Bone marrow (tissue), 2 donors: ENCODE measurements around the gene WASHC3.
"Not testable (repeated sequence)": the region's sequence is repeated elsewhere in the genome, so short reads cannot be mapped to it uniquely, and the experiment has no call there.

Experiments used
- DNase-seq, 2 donors: peaks; one replicate each; lab custom pipeline; 2025; lab: John Stamatoyannopoulos, UW

WASHC3 gene, protein sequence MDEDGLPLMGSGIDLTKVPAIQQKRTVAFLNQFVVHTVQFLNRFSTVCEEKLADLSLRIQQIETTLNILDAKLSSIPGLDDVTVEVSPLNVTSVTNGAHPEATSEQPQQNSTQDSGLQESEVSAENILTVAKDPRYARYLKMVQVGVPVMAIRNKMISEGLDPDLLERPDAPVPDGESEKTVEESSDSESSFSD

DNA sequence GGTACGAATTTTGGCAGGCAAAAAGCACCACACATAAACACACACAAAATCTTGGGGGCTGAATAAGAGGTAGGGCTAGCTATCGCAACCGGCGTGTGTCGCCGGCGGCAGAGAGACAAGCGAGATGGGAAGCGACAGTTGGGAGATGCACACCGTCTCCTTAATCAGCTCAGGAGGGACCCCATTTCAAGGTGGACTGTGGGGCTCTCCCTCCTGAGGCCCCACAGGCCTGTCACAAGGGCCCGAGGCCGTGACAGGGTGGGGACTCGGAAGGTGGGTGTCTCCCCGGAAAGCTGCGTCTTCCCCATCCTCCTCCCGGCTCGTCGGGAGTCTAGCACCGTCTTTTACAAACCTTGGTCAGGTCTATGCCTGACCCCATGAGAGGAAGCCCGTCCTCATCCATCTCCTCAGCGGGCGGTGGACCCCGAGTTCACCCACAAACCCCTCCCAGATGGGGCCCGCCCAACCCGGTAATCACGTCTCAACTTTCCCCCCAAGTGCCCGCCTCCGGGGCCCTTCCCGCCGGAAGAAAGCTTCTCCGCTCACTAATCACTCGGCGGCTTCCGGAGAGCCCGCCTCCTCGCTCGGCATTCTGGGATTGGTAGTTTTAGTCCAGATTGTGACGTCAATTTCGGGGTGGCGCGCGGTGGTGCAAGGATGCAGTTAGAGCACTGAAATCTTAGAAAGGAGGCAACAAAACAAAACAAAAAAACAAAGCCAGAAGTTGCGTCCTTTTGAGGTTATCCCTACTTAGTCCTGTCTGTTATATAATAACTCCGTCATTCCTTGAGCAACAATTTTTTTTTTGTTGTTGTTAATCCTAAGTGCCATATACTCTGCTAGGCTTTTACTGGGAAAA is at the start of gene WASHC3:
Gene WASHC3, minus strand, starts transcription at position 432 of the 859 bp plus-strand sequence. Its CDS starts 29 bp downstream, at position 403.
- peak; percentile 81 to 92 for DNase-seq

DNA sequence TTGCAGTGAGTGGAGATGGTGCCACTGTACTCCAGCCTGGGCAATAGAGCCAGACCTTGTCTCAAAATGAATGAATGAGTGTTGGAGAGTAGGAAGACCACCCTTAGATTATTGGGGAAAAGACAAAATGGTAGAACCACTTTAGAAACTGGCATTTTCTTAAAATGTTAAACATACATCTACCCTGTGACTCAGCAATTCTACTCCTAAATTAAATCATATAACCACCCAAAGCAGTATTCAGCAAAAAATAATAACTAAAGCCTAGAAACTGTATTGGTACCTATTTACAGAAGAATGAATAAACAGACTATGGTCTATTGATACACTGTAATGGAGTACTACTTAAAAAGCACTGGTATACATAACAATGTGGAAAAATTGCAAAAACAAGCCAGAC is 49.0 kb upstream of the WASHC3 start:
- DNase-seq = no peak

DNA sequence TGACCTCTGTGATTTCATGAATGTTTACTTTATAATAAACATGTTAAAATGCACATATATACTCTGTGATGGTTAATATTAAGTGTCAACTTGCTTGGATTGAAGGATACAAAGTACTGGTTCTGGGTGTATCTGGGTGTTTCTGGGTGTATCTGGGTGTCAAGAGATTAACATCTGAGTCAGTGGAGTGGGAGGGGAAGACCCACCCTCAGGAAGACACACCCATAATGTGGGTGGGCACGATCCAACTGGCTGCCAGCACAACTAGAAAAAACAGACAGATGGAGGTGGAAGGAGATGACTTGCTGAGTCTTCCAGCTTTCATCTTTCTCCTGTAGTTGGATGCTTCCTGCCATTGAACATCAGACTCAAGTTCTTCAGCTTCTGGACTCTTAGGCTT is 46.2 kb upstream of the WASHC3 start:
- no peak for DNase-seq

DNA sequence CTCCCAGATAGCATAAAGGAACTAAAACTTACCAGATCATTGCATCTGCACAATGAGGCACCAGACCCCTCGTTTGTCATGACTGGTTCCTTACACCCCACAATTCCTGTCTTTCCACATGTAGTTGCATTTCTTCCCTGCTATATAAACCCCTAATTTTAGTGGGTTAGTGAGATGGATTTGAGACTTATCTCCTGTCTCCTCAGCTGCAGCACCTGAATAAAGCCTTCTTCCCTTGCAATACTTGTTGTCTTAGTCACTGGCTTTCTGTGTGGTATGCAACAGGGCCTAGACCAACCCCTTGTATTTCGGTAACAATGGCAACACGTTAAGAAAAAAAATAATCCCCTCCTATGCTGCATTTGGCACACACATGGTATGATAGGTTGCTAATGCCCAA is 45.1 kb upstream of the WASHC3 start:
- no peak for DNase-seq

DNA sequence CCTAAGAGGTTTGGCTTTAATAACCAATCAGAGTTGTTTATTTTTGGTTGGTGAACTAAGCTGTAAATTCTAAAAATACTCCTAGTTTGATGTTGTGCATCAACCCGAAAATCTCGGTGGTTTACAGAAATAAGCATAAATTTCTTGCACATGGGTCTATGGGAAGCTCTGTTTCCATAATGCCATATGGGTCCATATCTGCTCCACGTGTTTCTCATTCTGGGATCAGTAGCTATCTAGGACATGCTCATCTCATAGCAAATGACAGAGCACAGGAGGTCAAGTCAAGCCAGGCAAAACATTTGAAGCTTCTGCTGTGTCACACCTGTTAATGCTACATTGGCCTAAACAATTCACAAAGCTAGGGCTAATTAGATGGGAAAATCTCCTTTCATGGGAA is 35.1 kb upstream of the WASHC3 start:
- DNase-seq = no peak

DNA sequence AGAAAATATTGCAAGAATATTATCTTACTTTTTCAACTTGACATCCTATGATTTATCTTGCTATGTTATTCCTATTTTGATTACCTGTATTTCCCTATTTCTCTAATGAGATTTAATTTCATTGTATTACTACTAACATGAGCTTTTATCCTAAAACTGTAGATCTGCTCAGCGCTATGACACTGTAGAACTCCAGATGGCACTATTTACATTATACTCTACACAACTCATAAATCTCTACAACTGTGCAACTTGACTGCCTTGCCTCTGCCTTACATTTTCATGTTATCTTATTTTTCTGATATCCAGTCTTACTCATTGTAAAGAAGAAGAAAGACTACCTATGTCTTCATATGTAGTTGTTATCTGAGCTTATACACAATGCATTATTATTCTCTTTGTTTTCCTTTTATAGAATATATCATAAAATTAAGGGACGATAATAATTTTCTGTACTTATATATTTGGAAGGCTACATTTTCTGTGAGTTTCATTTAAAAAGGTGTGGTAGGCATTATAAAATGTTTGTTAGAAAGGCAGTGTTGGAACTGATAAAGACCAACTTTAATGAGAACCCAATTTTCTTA is 34.0 kb upstream of the WASHC3 start:
- peak in 1 of 2 donors; percentile 7 for DNase-seq

DNA sequence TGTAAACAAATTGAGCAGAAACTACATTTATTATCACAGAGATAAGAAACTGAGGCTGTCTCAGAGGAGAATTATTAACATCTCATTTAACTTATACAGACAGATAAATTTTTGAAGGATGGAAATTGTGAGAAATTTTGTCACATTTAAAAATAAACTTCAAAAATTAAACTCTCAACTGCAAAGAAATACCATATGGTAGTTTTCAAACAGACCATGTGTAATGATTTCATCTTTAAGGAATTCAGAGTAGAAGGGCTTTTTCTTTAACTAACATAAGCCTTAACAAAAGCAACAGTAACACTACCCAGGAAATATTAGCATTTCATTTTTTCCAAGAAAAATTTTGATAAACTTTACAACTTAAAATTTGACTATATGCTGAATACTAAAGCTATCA is 31.5 kb upstream of the WASHC3 start:
- DNase-seq = no peak

DNA sequence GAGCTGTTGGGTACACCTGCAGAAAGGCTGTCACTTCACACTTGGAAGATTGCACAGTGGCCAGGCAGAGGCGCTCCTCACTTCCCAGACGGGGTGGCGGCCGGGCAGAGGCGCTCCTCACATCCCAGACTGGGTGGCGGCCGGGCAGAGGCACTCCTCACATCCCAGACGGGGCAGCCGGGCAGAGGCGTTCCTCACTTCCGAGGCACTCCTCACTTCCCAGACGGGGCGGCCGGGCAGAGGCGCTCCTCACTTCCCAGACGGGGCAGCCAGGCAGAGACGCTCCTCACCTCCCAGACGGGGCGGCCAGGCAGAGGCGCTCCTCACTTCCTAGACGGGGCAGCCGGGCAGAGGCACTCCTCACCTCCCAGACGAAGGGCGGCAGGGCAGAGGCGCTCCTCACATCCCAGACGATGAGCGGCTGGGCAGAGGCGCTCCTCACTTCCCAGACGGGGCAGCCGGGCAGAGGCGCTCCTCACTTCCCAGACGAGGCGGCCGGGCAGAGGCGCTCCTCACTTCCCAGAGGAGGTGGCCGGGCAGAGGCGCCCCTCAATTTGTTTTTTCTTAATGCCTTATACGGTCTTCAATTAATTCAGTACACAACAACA is 27.5 kb upstream of the WASHC3 start:
- not testable (repeated sequence) for DNase-seq

DNA sequence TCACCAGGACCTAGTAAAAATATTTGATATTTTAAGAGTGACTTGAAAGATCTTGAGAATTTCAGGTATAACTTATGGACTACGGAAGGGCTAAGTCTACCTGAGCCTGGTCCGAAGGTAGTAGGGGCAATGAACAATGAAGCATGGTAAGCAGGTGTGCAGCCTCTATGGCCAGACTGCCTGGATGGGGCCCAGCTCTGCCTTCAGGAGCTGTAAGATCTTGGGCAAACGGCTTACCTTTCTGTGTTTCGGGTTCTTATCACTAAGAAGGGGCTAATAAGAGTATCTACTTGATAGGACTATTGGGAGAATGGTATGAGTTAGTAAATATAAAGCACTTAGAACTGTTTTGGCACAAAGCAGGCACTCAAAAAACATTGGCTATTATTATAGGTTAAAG is 19.1 kb upstream of the WASHC3 start:
- DNase-seq = no peak

DNA sequence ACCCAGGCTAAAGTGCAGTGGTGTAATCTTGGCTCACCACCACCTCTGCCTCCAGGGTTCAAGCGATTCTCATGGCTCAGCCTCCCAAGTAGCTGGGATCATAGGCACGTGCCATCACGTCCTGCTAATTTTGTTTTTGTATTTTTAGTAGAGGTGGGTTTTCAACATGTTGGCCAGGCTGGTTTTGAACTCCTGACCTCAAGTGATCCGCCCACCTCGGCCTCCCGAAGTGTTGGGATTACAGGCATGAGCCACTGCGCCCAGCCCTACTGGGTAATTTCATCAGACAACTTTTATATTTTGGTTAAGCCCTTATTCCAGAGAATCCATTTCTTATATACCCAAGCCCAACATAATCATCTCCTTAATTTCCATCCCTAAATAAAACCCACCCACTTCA is 10.3 kb upstream of the WASHC3 start:
- not testable (repeated sequence) for DNase-seq

DNA sequence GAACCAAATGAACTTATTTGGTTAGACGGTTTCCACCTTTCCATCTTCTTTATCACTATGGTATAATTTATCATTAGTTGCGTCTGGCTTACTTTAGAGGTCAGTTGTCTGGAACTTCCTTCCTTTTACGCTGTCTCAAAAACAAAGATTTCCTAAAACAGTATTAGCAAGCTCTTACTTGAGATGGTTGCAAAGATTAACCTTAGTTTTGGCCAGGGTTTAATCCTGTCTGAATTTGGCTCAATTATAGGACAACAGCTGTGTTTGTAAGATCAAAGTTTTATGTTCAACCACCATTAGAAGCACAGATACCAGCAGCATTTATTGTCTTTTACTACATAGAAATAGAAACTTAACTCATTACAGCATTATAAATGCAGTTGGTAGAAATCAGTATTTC is 7.9 kb upstream of the WASHC3 start:
- no peak for DNase-seq

DNA sequence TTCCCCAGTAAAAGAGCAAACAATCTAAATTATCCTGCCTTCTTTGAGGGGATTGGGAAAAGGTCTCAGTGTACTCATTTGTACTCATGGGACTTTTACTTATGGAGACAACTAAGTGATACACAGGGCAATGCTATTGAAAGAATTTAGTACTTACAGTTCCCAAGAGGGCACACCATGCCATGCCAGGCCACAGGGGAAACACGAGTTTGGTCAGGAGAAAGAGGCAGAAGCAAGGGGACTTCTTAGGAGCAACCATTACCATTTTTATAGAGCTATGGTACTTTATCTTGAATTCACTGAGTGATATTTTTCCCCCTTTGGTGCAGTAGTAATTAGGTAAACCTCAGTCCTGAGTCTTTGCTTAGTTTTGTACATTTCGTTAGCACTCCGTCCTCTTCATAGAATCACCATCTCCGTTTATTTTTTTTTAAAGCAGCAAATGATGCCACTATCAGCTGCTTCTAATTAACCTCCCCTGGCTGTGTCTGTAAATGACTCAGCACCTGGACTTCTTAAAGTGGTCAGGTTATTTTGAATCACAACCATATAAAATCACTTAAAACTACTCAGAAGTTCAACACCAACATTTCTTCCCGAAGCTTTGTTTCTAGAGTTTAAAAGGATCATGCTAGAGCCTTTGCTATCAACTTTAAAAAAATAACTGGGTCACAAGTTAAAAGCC is 5.9 kb upstream of the WASHC3 start:
- no peak for DNase-seq

DNA sequence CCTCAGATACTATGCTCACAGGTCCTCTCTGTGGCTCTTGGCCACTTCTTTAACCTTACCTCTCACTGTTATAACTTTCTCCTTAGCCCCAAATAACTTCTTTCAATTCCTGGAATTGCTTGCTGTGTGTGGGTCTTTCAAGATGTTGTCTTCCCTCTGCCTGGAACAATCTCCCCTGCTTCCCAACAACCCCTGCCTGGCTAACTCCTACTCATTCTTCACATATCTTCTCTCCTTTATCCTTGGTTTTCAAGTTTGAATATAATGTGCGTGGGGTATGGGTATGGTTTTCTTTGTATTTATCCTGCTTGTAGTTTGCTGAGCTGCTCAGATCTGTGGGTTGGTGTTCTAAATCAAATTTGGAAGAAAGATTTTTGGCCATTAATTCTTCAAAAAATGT is 2.7 kb upstream of the WASHC3 start:
- DNase-seq = no peak

DNA sequence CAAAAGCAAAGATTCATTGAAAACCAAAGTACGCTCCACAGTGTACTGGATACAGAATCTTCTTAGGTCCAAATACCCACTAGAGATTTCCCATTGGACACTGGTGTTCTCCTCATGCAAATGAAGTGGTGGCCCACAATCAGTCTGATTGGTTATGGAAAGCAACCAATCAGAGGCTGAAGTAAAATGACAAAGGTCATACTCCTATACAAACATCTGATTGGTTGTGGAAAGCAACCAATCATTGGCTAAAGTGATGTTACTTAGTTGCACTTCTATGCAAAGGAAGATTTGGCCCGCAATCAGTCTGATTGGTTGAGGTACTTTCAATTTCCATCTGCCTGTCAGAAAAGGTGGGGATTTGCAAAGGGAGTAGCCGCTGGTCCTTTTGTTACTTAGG is 1.3 kb upstream of the WASHC3 start:
- DNase-seq = no peak

DNA sequence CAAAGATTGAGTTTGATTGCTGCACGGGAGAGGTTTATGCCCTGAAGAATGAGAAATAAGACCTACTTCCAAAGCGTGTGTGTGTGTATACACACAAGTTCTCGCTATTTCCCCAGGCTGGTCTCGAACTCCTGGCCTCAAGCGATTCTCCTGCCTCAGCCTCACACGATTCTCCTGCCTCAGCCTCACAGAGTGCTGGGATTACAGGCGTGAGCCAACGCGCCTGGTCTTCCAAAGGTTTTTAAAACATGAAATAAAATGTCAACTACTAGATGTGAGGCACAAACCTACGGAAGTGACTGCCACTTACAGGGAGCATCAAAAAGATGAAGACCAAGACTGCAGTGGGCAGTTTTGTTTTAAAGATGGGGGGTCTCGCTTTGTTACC is 622 bp upstream of the WASHC3 start:
- no peak for DNase-seq

DNA sequence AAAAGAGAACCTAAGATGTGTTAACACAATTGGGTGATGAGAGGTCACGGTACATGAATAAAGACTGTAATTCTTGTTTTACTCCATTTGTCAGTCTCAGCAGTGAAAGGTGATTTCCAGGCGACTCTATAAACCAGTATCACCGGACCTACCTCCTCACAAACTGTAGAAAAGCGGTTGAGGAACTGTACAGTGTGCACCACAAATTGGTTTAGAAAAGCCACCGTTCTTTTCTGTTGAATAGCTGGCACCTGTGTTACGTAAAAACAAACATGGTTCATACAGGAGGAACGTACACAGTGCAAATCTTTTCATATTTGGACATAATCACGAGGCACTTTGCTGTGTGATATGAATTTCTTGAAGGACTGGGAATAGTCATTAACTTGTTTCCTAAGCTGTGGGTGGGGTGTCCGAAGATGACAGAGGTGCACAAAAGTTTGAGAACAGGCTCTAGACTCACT is 663 bp downstream of the WASHC3 start:
- DNase-seq = no peak

DNA sequence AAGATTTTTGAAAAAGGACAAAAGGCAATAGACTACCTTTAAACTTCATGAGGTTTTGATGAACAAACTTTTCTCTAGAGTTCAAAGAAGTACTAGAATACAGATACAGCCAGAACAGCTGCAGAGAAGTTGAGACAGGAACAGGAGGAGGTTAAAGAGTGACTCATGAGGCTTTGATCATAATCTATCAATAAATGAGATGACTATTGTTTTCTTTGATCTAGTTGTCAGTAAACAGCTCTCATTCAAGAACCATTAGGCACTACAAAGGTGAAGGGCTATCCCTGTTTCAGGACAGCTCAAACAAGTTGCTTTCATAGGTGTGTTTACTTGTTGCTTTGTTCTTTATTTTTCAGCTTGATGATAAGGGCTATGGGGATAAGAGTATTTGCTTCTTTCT is 2.4 kb downstream of the WASHC3 start:
- no peak for DNase-seq

DNA sequence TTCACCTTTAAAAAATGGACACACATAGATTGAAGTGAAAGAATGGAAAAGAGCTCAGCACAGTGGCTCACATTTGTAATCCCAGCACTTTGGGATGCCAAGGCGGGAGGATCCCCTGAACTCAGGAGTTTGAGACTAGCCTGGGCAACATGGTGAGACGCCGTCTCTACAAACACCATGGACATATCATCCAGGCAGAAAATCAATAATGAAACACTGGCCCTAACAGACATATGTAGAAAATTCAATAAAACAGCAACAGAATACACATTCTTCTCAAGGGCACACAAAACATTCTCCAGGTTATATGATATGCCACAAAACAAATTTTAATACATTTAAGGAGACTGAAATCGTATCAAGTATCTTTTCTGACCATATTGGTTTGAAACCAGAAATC is 7.4 kb downstream of the WASHC3 start:
- no peak for DNase-seq

DNA sequence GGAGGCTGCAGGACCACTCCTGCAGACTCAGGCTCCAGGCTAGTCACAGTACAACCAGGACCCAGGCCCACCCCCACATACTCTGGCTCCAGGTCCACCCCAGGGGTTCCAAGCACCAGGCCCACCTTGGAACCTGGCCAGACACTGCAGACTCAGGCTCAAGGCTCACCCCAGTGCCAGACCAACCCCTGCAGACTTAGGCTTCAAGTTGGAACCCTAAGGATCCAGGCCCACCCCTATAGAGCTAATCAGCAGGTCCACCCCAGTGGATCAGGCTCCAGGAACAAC is 8.8 kb downstream of the WASHC3 start:
- DNase-seq = no peak

DNA sequence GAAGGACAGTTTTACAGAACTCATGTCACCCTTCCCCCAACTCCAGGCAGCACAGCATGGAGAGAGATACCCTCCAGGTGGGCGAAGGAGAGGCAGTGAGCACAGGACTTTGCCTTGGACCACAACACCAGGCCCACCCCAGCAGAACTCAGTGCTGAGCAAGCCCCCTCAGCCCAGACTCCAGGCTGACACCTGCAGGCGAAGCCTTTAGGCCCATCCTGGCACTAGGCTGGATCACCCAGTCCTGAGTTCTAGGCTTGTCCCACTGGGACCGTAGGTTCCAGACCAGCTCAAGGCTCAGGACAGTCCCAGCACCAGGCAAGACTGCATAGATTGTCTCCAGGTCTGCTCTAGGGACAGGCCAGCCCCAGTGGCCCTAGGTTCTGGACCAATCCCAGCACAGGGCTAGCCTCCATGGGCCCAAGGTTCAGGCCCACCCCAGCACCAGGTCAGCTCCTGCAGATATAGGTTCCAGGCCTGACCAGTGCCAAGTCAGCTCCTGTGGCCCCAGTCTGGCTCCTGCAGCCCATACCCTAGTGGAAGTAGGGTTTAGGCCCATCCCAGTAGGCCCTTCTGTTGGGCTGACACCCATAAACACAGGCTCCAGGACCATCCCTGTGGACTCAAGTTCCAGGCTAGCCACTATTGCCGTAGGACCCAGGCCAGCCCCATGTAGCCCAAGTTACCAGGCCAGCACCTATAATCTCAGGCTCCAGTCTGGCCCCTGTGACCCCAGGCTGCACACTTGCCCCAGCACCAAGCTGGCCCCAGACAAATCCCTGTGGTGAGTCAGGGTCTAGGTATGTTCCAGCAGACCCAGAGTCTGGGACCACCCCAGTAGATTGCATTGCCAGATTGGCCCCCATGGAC is 9.4 kb downstream of the WASHC3 start:
- no peak for DNase-seq

DNA sequence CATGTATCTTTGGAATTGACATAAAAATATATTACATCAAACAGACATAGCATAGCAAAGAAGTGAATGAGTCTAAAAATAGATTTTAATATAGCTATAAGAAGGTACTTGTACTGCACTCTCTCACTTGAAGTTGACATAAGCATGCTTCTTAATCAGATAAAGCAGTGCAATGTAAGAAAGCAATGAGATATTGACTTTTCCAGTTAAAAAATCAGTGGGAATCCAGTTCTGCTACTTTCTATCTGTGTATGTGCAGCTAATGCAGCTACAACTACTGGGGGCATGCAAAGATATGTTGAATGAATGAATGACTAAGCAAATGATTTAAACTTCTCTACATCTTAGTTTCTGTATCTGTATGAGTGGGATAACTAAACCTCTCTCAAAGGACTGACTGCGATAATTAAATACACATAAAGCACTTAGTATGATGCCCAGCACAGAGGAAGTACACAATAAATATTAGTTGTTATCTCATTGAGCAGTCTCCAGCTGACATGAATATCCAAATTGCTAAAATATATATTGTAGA is 10.3 kb downstream of the WASHC3 start:
- no peak for DNase-seq
